Liver (tissue), 9 donors: Measurements from ENCODE around the gene C10orf120. TPM values are rescaled to one million over a fixed set of nuclear protein-coding genes. Genes with fewer than 3 reads are reported as not detected.

Source experiments
- DNase-seq: peaks from one replicate; pipeline ENCODE4 v3.0.0-alpha.2; 2017; ENCODE audit warnings: low spot score
- H3K27ac ChIP-seq, 2 donors: one replicate each; pipeline ENCODE4 v1.7.0; 2013; ENCODE audit warnings: inconsistent platforms in 2 of 2, low read length in 2 of 2, control low read depth in 1 of 2, low read depth in 1 of 2, mild to moderate bottlenecking in 1 of 2
- H3K27me3 ChIP-seq, 4 donors: one replicate each; pipeline versions ENCODE4 v1.6.1 to v1.7.0; 2013; ENCODE audit warnings: low read length in 3 of 4, inconsistent platforms in 1 of 4, mild to moderate bottlenecking in 1 of 4, moderate library complexity in 1 of 4; ENCODE audit not compliant: control insufficient read depth in 4 of 4, insufficient read depth in 4 of 4
- H3K36me3 ChIP-seq, 4 donors: one replicate each; pipeline versions ENCODE4 v1.6.1 to v1.7.0; 2013; ENCODE audit warnings: low read length in 3 of 4, mild to moderate bottlenecking in 3 of 4, low read depth in 1 of 4, moderate library complexity in 1 of 4; ENCODE audit not compliant: control insufficient read depth in 4 of 4, insufficient read depth in 3 of 4
- H3K4me1 ChIP-seq, 4 donors: one replicate each; pipeline versions ENCODE4 v1.6.1 to v1.7.0; 2013; ENCODE audit warnings: low read length in 3 of 4, mild to moderate bottlenecking in 3 of 4, moderate library complexity in 1 of 4; ENCODE audit not compliant: control insufficient read depth in 4 of 4, insufficient read depth in 4 of 4
- H3K4me3 ChIP-seq, 3 donors: one replicate each; pipeline versions ENCODE4 v1.6.1 to v1.7.0; 2013; ENCODE audit warnings: low read length in 3 of 3, control low read depth in 1 of 3, low read depth in 1 of 3, mild to moderate bottlenecking in 1 of 3
- H3K9ac ChIP-seq, 2 donors: one replicate each; pipeline ENCODE4 v1.7.0; 2013; ENCODE audit warnings: low read length in 2 of 2, mild to moderate bottlenecking in 2 of 2, moderate library complexity in 2 of 2, control low read depth in 1 of 2, low read depth in 1 of 2
- H3K9me3 ChIP-seq, 4 donors: one replicate each; pipeline versions ENCODE4 v1.6.1 to v1.7.0; 2013; ENCODE audit warnings: low read length in 3 of 4; ENCODE audit not compliant: control insufficient read depth in 4 of 4
- ATF3 ChIP-seq: IDR thresholded peaks from 2 replicates; pipeline ENCODE4 v1.6.1; 2016; ENCODE audit warnings: antibody characterized with exemption
- CTCF ChIP-seq: fragments of 150-350 bp; IDR thresholded peaks from 2 replicates; pipeline ENCODE4 v1.5.1; 2017; ENCODE audit warnings: improper control_type of control experiment, low read depth, low read length; ENCODE audit not compliant: missing input control
- EGR1 ChIP-seq, 2 donors: IDR thresholded peaks; 2 replicates each; pipeline ENCODE4 v1.6.1; 2016 to 2018; ENCODE audit warnings: antibody characterized with exemption in 2 of 2, low read depth in 2 of 2
- FOXA1 ChIP-seq: IDR thresholded peaks from 2 replicates; pipeline ENCODE4 v1.6.1; 2016; ENCODE audit warnings: antibody characterized with exemption
- FOXA2 ChIP-seq: IDR thresholded peaks from 2 replicates; pipeline ENCODE4 v1.6.1; 2016; ENCODE audit warnings: antibody characterized with exemption
- GABPA ChIP-seq, 2 donors: IDR thresholded peaks in 1 of 2; conservative IDR thresholded peaks in 1 of 2; 2 replicates each; pipeline ENCODE4 v1.6.1; 2016; ENCODE audit warnings: antibody characterized with exemption in 2 of 2, mild to moderate bottlenecking in 1 of 2, moderate library complexity in 1 of 2
- HNF4A ChIP-seq, 2 donors: conservative IDR thresholded peaks; 2 replicates each; pipeline ENCODE4 v1.6.1; 2016; ENCODE audit warnings: antibody characterized with exemption in 2 of 2, mild to moderate bottlenecking in 2 of 2
- MAX ChIP-seq: IDR thresholded peaks from 2 replicates; pipeline ENCODE4 v1.6.1; 2016; ENCODE audit warnings: antibody characterized with exemption
- NR2F2 ChIP-seq: IDR thresholded peaks from 2 replicates; pipeline ENCODE4 v1.6.1; 2016; ENCODE audit warnings: antibody characterized with exemption
- RAD21 ChIP-seq, 2 donors: IDR thresholded peaks; 2 replicates each; pipeline ENCODE4 v1.6.1; 2016; ENCODE audit warnings: antibody characterized with exemption in 2 of 2, mild to moderate bottlenecking in 2 of 2
- REST ChIP-seq: IDR thresholded peaks from 2 replicates; pipeline ENCODE4 v1.6.1; 2016; ENCODE audit warnings: antibody characterized with exemption, mild to moderate bottlenecking
- RXRA ChIP-seq, 2 donors: IDR thresholded peaks; 2 replicates each; pipeline ENCODE4 v1.6.1; 2017 to 2018; ENCODE audit warnings: antibody characterized with exemption in 2 of 2, mild to moderate bottlenecking in 1 of 2
- SP1 ChIP-seq: IDR thresholded peaks from 2 replicates; pipeline ENCODE4 v1.6.1; 2018; ENCODE audit warnings: antibody characterized with exemption, mild to moderate bottlenecking
- TAF1 ChIP-seq: conservative IDR thresholded peaks from 2 replicates; pipeline ENCODE4 v1.6.1; 2016; ENCODE audit warnings: antibody characterized with exemption, mild to moderate bottlenecking
- YY1 ChIP-seq: IDR thresholded peaks from 2 replicates; pipeline ENCODE4 v1.6.1; 2016; ENCODE audit warnings: antibody characterized with exemption, mild to moderate bottlenecking
- WGBS: extraction: QIAGEN DNeasy Blood & Tissue Kit; methylation state at CpG from one replicate; pipeline ENCODE4 v1.1.7; 2013; 5-methylcytosine and 5-hydroxymethylcytosine counted together
- polyA plus RNA-seq, 2 donors: library from polyadenylated mRNA; stranded (reverse) in 1 of 2; unstranded in 1 of 2; fragments of 200-250 nt in 1 of 2; fragments of >200 nt in 1 of 2; fragmentation: Nextera tagmentation in 1 of 2; extraction: Ambion mirVana in 1 of 2; gene quantifications; one replicate each; pipeline versions ENCODE4 v1.2.1 to v1.2.3, GENCODE V29; 2013 to 2015
- total RNA-seq, 2 donors: library from RNA; depleted of rRNA; stranded (reverse); fragments of >200 nt; gene quantifications; one replicate each; pipeline ENCODE4 v1.2.3, GENCODE V29; 2014
- donor health status: healthy.
- donor health status: healthy.
- donor health status: healthy.
- donor health status: healthy.
- donor health status: healthy.

C10orf120 gene
- total and polyA plus RNA-seq, 4 donors = not detected

GRCh38 chr10:122715576-122715975 is 15.9 kb upstream of the C10orf120 start:
- Histone ChIP-seq H3K27me3 (peaks cover 0 to 14% (median under 1%) of the 10 kb centered on the region in 4 donors), H3K9ac (no peak overlapping the region), H3K36me3 (no peaks in the 10 kb centered on the region), H3K4me1 (no peaks in the 10 kb centered on the region), H3K4me3 (no peak overlapping the region), H3K27ac (no peak overlapping the region), H3K9me3 (no peaks in the 10 kb centered on the region)
- 69% methylated on average over 9 of the region's 9 CpGs for WGBS
- DNase-seq = no peak
- TF ChIP-seq HNF4A (conservative IDR thresholded peaks at IDR 0.05) (no peak), GABPA (IDR thresholded peaks at IDR 0.05 in 1 of 2, conservative IDR thresholded peaks at IDR 0.05 in 1 of 2) (no peak), TAF1 (no peak), ATF3 (no peak), REST (no peak), YY1 (no peak), FOXA2 (no peak), CTCF (no peak), EGR1 (IDR thresholded peaks at IDR 0.05; ENCODE audit: low read depth in 2 of 2) (no peak), MAX (no peak), NR2F2 (no peak), RAD21 (IDR thresholded peaks at IDR 0.05) (no peak), RXRA (IDR thresholded peaks at IDR 0.05) (no peak), FOXA1 (no peak), SP1 (no peak)

- no peak overlapping the region for H3K27ac ChIP-seq
- H3K36me3 ChIP-seq = no peaks in the 10 kb centered on the region
- H3K27me3 ChIP-seq = peaks cover 0 to 11% (median under 1%) of the 10 kb centered on the region in 4 donors
- no peaks in the 10 kb centered on the region for H3K9me3 ChIP-seq
- no peak overlapping the region for H3K4me3 ChIP-seq
- TF ChIP-seq RAD21 (IDR thresholded peaks at IDR 0.05) = no peak
- no peak overlapping the region for H3K9ac ChIP-seq
- 60% methylated on average over 7 of the region's 7 CpGs for WGBS
- no peak for DNase-seq
- H3K4me1 ChIP-seq = no peaks in the 10 kb centered on the region
These were observed 13.6 kb upstream of the C10orf120 start for GRCh38 chr10:122713091-122713885.
